ENCODE data around the gene PHF21B.

PHF21B gene

DNA sequence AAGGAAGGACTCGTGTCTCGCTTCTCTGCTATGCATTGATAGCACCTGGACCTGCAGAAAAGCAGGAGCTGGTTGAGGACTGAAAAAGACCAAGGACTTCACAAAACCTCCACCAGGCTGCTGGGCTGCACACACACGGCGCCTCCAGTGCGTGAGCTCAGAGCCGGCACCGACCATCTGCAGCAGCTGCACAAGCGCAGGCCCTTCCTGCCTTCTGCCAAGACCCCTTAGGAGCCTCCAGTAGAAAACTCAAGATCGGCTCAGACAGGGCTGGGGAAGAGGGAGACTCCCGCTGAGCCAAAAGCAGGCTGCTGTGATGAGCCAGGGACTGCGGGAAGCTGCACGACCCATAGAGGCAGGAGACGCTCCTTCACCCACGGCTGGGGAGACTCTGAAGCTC, 70.9 kb downstream of the PHF21B start:
- no peak overlapping the region for H3K18ac ChIP-seq (ENCODE audit: low read depth in 1 of 2, low read length in 2 of 2)
- no peak for DNase-seq
- H2BK15ac ChIP-seq (ENCODE audit: low read depth, poor library complexity, severe bottlenecking): no peak overlapping the region
- H2BK5ac ChIP-seq (ENCODE audit: low read depth, low read length, poor library complexity, severe bottlenecking): no peak overlapping the region
- no peaks in the 10 kb centered on the region for H3K79me1 ChIP-seq (replicated peaks; ENCODE audit: low read length, poor library complexity, severe bottlenecking)
- H3K27me3 ChIP-seq (ENCODE audit: control insufficient read depth in 1 of 2, insufficient read depth in 1 of 2, low read length in 2 of 2): peaks cover 16 to 91% of the 10 kb centered on the region in 2 experiments
- H3K9ac ChIP-seq (ENCODE audit: low read length): no peak overlapping the region
- no peak overlapping the region for H3K4ac ChIP-seq (ENCODE audit: low read depth in 1 of 2, low read length in 2 of 2)
- WGBS: 86% methylated on average over 14 of the region's 14 CpGs
- no peak overlapping the region for H3K23ac ChIP-seq (ENCODE audit: low read length in 2 of 2)
- peaks cover 4% of the 10 kb centered on the region for H3K4me1 ChIP-seq (ENCODE audit: control insufficient read depth, insufficient read depth, low read depth, low read length)
- H3K4me2 ChIP-seq (ENCODE audit: low read length, poor library complexity, severe bottlenecking): no peak overlapping the region
- no peak overlapping the region for H4K8ac ChIP-seq (ENCODE audit: low read length)
- no peak overlapping the region for H2AFZ ChIP-seq (ENCODE audit: low read depth, low read length)
- no peaks in the 10 kb centered on the region for H3K36me3 ChIP-seq (ENCODE audit: control insufficient read depth in 1 of 2, insufficient read depth in 2 of 2, low read depth in 1 of 2, low read length in 2 of 2)
- no peaks in the 10 kb centered on the region for H3K9me3 ChIP-seq (ENCODE audit: control insufficient read depth, low read length)
- H2BK120ac ChIP-seq (ENCODE audit: low read depth, low read length): no peak overlapping the region
- H3K27ac ChIP-seq (ENCODE audit: low read length, poor library complexity, severe bottlenecking): no peak overlapping the region
- no peak overlapping the region for H3K4me3 ChIP-seq (ENCODE audit: insufficient read depth in 1 of 2, low read depth in 1 of 2, low read length in 2 of 2)
- no peak overlapping the region for H2AK5ac ChIP-seq (ENCODE audit: low read length, severe bottlenecking)
- H4K91ac ChIP-seq (ENCODE audit: low read length): no peak overlapping the region
- H3K14ac ChIP-seq (ENCODE audit: low read length in 2 of 2): no peak overlapping the region
- no peak overlapping the region for H2BK12ac ChIP-seq (ENCODE audit: low read length in 2 of 2)

DNA sequence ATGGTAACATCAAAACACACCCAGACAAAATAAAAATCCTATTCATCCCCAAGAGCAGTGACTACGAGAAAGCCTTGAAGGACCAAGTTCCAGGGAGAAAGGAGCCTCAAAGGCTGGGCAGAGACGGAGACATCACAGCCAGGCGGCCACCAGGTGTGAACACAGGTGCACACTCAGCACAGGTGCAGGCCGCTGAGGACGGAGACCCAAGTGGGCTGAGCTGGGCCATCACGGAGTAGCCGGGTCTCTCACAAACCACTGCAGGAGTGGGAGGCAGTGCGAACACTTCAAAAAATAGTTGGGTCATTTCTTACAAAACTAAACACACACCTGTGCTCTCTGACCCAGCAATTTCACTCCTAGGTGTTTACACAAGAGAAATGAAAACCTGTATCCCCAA, 72.6 kb downstream of the PHF21B start:
- H3K4me3 ChIP-seq (ENCODE audit: insufficient read depth in 1 of 2, low read depth in 1 of 2, low read length in 2 of 2): no peak overlapping the region
- peaks cover 21 to 88% of the 10 kb centered on the region in 2 experiments for H3K27me3 ChIP-seq (ENCODE audit: control insufficient read depth in 1 of 2, insufficient read depth in 1 of 2, low read length in 2 of 2)
- H3K9me3 ChIP-seq (ENCODE audit: control insufficient read depth, low read length): no peaks in the 10 kb centered on the region
- 81% methylated on average over 8 of the region's 8 CpGs for WGBS
- H2BK120ac ChIP-seq (ENCODE audit: low read depth, low read length): no peak overlapping the region
- no peak overlapping the region for H2BK15ac ChIP-seq (ENCODE audit: low read depth, poor library complexity, severe bottlenecking)
- H2BK5ac ChIP-seq (ENCODE audit: low read depth, low read length, poor library complexity, severe bottlenecking): no peak overlapping the region
- H3K23ac ChIP-seq (ENCODE audit: low read length in 2 of 2): no peak overlapping the region
- no peak overlapping the region for H3K14ac ChIP-seq (ENCODE audit: low read length in 2 of 2)
- no peaks in the 10 kb centered on the region for H3K36me3 ChIP-seq (ENCODE audit: control insufficient read depth in 1 of 2, insufficient read depth in 2 of 2, low read depth in 1 of 2, low read length in 2 of 2)
- no peak overlapping the region for H3K18ac ChIP-seq (ENCODE audit: low read depth in 1 of 2, low read length in 2 of 2)
- H3K4ac ChIP-seq (ENCODE audit: low read depth in 1 of 2, low read length in 2 of 2): no peak overlapping the region
- no peak overlapping the region for H3K27ac ChIP-seq (ENCODE audit: low read length, poor library complexity, severe bottlenecking)
- DNase-seq: no peak
- H3K9ac ChIP-seq (ENCODE audit: low read length): no peak overlapping the region
- no peak overlapping the region for H2AK5ac ChIP-seq (ENCODE audit: low read length, severe bottlenecking)
- H2BK12ac ChIP-seq (ENCODE audit: low read length in 2 of 2): no peak overlapping the region
- H2AFZ ChIP-seq (ENCODE audit: low read depth, low read length): no peak overlapping the region
- H4K8ac ChIP-seq (ENCODE audit: low read length): no peak overlapping the region
- H4K91ac ChIP-seq (ENCODE audit: low read length): no peak overlapping the region
- H3K79me1 ChIP-seq (replicated peaks; ENCODE audit: low read length, poor library complexity, severe bottlenecking): no peaks in the 10 kb centered on the region
- H3K4me1 ChIP-seq (ENCODE audit: control insufficient read depth, insufficient read depth, low read depth, low read length): peaks cover 3% of the 10 kb centered on the region
- H3K4me2 ChIP-seq (ENCODE audit: low read length, poor library complexity, severe bottlenecking): no peak overlapping the region

DNA sequence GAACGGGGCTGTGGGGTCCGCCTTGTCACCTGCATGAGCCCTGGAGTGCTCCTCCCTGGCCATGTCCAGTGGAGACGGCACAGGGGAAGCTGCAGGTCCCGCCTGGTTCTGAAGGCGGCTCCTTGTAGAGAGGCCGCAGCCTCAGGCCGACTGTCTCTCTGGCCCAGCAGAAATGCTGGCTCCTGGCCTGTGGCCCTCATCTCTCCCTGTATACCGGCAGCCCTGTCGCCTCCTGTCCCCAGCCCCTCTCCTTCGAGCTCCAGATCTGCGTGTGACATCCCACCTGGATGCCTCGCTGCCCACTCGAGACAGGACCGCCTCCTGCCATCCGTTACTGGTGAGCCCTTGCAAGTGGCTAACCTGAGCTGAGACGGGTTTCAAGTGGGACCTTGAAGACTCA, 73.6 kb downstream of the PHF21B start:
- H3K79me1 ChIP-seq (replicated peaks; ENCODE audit: low read length, poor library complexity, severe bottlenecking): no peaks in the 10 kb centered on the region
- H3K18ac ChIP-seq (ENCODE audit: low read depth in 1 of 2, low read length in 2 of 2): no peak overlapping the region
- peaks cover 21 to 88% of the 10 kb centered on the region in 2 experiments for H3K27me3 ChIP-seq (ENCODE audit: control insufficient read depth in 1 of 2, insufficient read depth in 1 of 2, low read length in 2 of 2)
- DNase-seq: no peak
- no peak overlapping the region for H3K14ac ChIP-seq (ENCODE audit: low read length in 2 of 2)
- peaks cover 3% of the 10 kb centered on the region for H3K4me1 ChIP-seq (ENCODE audit: control insufficient read depth, insufficient read depth, low read depth, low read length)
- H4K8ac ChIP-seq (ENCODE audit: low read length): no peak overlapping the region
- no peak overlapping the region for H2BK12ac ChIP-seq (ENCODE audit: low read length in 2 of 2)
- no peak overlapping the region for H3K4ac ChIP-seq (ENCODE audit: low read depth in 1 of 2, low read length in 2 of 2)
- H4K91ac ChIP-seq (ENCODE audit: low read length): no peak overlapping the region
- no peaks in the 10 kb centered on the region for H3K9me3 ChIP-seq (ENCODE audit: control insufficient read depth, low read length)
- H2BK15ac ChIP-seq (ENCODE audit: low read depth, poor library complexity, severe bottlenecking): no peak overlapping the region
- no peak overlapping the region for H2AK5ac ChIP-seq (ENCODE audit: low read length, severe bottlenecking)
- H3K23ac ChIP-seq (ENCODE audit: low read length in 2 of 2): no peak overlapping the region
- H3K9ac ChIP-seq (ENCODE audit: low read length): no peak overlapping the region
- H3K4me2 ChIP-seq (ENCODE audit: low read length, poor library complexity, severe bottlenecking): no peak overlapping the region
- H2BK5ac ChIP-seq (ENCODE audit: low read depth, low read length, poor library complexity, severe bottlenecking): no peak overlapping the region
- no peak overlapping the region for H2BK120ac ChIP-seq (ENCODE audit: low read depth, low read length)
- no peak overlapping the region for H3K4me3 ChIP-seq (ENCODE audit: insufficient read depth in 1 of 2, low read depth in 1 of 2, low read length in 2 of 2)
- no peak overlapping the region for H2AFZ ChIP-seq (ENCODE audit: low read depth, low read length)
- no peaks in the 10 kb centered on the region for H3K36me3 ChIP-seq (ENCODE audit: control insufficient read depth in 1 of 2, insufficient read depth in 2 of 2, low read depth in 1 of 2, low read length in 2 of 2)
- 93% methylated on average over 15 of the region's 16 CpGs for WGBS
- no peak overlapping the region for H3K27ac ChIP-seq (ENCODE audit: low read length, poor library complexity, severe bottlenecking)

DNA sequence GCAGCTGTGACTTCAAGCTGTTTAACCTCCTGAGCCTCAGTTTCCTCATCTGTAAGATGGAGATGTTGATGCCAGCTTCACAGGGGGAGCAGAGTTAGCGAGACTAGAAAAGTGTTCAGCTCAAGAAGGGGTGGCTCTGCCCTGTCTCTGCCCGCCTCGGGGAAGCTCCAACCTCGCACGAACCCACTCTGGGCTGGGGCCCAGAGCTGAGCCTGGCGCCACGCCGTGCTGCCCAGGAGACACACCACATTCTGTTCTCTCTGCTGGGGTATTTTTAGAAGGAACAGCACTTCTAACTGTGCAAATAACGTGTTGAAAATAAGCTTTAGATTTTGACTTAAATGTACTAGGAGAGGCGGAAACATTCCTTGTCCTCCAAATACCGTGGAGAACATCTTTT, 74.1 kb downstream of the PHF21B start:
- no peak overlapping the region for H2AFZ ChIP-seq (ENCODE audit: low read depth, low read length)
- no peak overlapping the region for H2BK120ac ChIP-seq (ENCODE audit: low read depth, low read length)
- H3K27me3 ChIP-seq (ENCODE audit: control insufficient read depth in 1 of 2, insufficient read depth in 1 of 2, low read length in 2 of 2): peaks cover 21 to 86% of the 10 kb centered on the region in 2 experiments
- no peak overlapping the region for H3K4me2 ChIP-seq (ENCODE audit: low read length, poor library complexity, severe bottlenecking)
- H2AK5ac ChIP-seq (ENCODE audit: low read length, severe bottlenecking): no peak overlapping the region
- no peaks in the 10 kb centered on the region for H3K79me1 ChIP-seq (replicated peaks; ENCODE audit: low read length, poor library complexity, severe bottlenecking)
- no peak overlapping the region for H3K27ac ChIP-seq (ENCODE audit: low read length, poor library complexity, severe bottlenecking)
- no peak for DNase-seq
- H3K18ac ChIP-seq (ENCODE audit: low read depth in 1 of 2, low read length in 2 of 2): no peak overlapping the region
- H3K4me3 ChIP-seq (ENCODE audit: insufficient read depth in 1 of 2, low read depth in 1 of 2, low read length in 2 of 2): no peak overlapping the region
- H3K36me3 ChIP-seq (ENCODE audit: control insufficient read depth in 1 of 2, insufficient read depth in 2 of 2, low read depth in 1 of 2, low read length in 2 of 2): no peaks in the 10 kb centered on the region
- H3K4ac ChIP-seq (ENCODE audit: low read depth in 1 of 2, low read length in 2 of 2): no peak overlapping the region
- H3K23ac ChIP-seq (ENCODE audit: low read length in 2 of 2): no peak overlapping the region
- no peak overlapping the region for H2BK15ac ChIP-seq (ENCODE audit: low read depth, poor library complexity, severe bottlenecking)
- H3K4me1 ChIP-seq (ENCODE audit: control insufficient read depth, insufficient read depth, low read depth, low read length): peaks cover 3% of the 10 kb centered on the region
- no peak overlapping the region for H2BK5ac ChIP-seq (ENCODE audit: low read depth, low read length, poor library complexity, severe bottlenecking)
- H2BK12ac ChIP-seq (ENCODE audit: low read length in 2 of 2): no peak overlapping the region
- no peak overlapping the region for H4K8ac ChIP-seq (ENCODE audit: low read length)
- no peak overlapping the region for H3K9ac ChIP-seq (ENCODE audit: low read length)
- H4K91ac ChIP-seq (ENCODE audit: low read length): no peak overlapping the region
- H3K9me3 ChIP-seq (ENCODE audit: control insufficient read depth, low read length): no peaks in the 10 kb centered on the region
- H3K14ac ChIP-seq (ENCODE audit: low read length in 2 of 2): no peak overlapping the region
- 85% methylated on average over 11 of the region's 11 CpGs for WGBS

Measured in mesenchymal stem cell (in vitro differentiated cells and primary cell).